Inferior parietal cortex (tissue), 1 donor: ENCODE data around the gene IL13RA1.
"Not testable (repeated sequence)": the region's sequence is repeated elsewhere in the genome, so short reads cannot be mapped to it uniquely, and the experiment has no call there.

Experiments
- DNase-seq: peaks from one replicate; pipeline ENCODE4 v3.0.0-alpha.2; 2016; ENCODE audit errors: extremely low spot score

IL13RA1 gene

DNA sequence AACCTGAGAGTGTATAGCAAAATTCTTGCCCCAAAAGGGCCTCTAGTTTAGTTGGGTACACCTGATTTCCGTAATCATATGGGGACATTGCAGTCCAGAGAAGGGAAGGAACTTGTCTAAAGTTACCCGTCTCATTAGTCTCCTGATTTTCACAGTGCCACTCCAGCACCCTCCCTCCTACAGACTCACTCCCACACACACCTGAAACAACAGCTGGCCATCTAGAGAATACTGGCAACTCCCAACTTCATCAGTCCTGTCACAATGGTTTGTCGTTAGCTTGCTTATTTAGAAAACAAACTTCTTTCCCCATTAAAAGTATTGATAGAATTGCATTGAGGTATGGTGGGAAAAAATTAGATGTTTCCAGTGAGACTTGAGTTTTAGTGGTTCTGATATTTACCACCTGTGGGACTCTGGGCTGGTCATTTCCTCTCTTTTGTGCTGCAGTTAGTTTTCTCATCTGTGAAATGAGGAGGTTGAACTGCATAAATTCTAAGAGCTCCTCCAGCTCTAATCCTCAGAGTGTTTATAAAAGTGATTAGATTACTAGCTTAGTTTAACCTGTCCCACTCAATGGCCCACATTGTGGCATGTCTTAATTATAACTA lies 1.7 kb downstream of the IL13RA1 start:
- no peak for DNase-seq

DNA sequence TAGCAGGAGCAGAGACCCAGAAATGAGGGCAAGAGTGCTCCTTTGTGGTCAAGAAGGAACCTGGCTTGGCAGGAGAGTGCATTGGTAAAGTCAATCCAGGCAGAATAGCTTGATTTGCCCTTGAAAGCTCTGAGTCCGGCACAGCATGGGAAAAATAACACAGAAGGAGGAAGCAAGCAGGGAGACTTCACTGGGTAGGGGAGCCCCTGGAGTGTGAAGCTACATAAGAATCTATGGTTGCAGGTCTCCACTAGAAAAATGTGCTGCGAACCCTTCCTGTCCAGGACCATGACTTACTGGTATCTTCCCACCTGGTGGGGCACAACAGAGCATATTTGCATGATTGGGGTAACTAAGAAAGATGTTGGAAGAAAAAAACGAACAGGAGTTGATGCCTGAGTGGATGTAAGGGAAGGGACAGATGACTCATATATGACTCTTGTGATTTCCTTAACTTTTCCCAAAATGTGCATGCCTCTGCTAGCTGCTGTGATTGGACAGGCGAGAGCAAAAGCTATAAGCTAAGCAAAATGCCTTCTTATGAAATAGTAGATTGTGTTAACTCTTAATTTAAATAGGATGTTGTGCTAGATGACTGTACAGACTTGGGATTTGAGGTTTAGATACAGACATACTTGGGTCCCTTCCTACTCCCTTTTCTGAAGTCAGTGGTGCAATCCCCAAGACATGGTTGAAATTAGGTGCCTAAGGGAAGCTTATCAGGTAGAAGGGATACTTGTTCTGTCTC lies 3.3 kb downstream of the IL13RA1 start:
- DNase-seq = no peak

- DNase-seq = not testable (repeated sequence)
These were observed 5.1 kb downstream of the IL13RA1 start for GRCh38 chrX:118732551-118732950.

- DNase-seq = no peak
These were observed 7.5 kb downstream of the IL13RA1 start for GRCh38 chrX:118734909-118735308.

DNA sequence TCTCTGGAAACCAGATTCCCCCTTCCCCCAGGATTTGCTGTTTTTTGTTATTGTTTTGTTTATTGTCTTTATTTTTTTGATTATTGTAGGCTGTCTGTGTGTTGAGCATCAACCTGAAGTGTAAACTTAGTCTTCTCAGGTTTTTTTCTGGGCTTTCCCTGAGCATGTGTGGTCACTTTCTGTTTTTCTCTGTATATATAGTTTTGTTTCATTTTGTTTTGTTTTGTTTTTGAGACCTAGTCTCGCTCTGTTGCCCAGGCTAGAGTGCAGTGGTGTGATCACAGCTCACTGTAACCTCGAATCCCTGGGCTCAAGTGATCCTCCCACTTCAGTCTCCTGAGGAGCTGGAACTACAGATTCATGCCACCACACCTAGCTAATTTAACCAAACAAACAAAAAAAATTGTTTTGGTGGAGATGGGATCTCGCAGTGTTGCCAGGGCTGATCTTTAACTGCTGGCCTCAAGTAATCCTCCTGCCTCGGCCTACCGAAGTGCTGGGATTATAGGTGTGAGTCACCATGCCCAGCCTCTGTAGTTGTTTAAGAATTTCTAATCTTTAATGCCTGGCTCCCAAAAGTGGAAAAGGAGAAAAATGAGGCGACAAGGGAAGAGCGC lies 9.1 kb downstream of the IL13RA1 start:
- no peak for DNase-seq

DNA sequence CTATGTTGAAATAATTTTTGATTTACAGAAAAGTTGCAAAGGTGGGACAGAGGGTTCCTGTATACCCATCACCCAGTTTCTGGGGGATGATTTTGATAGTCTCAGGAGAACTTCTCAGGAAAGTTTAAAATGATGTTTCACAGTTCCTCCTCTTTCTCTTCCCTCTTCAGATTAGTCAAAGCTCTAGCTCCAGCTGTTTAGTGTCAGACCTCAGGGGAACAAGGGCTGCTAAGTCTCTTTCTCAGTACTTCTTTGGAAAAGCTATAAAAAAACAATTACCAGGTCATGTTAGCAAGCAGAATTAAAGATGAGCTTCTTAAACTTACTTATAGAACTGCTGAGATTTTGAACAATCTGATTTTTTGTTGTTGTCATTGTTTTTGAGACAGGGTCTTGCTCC lies 12.2 kb downstream of the IL13RA1 start:
- no peak for DNase-seq

- no peak for DNase-seq
These were observed 13.0 kb downstream of the IL13RA1 start for GRCh38 chrX:118740276-118740889.

- no peak for DNase-seq
These were observed 14.8 kb downstream of the IL13RA1 start for GRCh38 chrX:118742176-118742575.

DNA sequence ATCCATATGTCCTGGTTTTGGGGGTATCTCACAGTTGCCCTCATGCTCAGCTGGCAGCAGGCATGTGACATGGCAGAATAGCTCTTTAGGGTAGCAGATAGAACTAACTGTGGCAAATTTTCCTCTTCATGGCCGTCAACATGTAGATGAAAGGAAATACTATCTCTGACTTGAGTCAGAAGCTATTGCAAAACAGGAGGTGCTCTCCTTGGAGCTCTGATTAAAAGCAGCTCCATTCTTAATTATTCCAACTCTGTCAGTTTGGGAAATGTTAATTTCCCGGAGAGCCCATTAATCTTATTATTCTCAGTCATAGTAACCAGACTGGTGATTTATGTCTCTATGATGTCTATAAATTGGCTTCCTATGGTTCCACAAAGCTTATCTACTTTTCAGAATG lies 18.2 kb downstream of the IL13RA1 start:
- no peak for DNase-seq

DNA sequence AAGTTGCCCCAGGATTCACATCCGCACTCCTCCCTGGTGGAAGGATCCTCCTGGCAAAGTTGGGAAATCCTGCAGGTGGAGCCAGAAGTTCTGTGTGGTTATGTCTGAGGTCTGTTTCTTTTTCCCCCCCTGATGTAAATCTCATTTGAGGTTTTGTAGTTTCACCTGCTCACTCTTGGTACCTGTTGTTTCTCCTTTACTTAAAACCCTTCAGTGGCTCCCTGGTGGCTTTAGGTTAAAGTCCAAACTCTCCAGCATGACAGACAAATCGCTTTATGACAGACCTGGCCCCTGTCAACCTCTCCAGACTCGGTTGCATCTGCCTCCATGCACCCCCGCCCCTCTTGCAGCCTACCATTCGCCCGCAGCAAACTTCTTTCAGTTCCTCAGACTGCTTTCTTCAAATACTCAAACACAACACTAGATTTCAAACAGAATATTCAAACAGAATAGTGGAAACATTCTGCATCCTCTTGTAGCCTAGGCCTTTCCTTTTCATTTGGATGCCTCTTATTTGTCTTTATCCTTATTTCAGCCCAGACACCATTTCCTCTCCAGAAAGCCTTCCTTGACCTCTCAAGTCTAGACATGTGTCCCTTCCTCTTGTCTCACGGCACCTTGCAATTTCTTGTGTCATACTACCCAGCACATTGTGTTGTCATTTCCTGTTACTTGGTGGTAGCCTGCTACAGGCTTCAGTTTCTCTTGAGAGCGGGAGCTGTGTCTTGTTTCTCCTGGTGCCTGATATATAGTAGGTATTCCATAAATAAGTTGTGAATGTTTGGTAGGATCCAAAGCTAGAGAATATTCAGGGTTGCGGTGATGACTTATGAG lies 24.8 kb downstream of the IL13RA1 start:
- DNase-seq = no peak

- no peak for DNase-seq
These were observed 28.2 kb downstream of the IL13RA1 start for GRCh38 chrX:118755633-118756032.

DNA sequence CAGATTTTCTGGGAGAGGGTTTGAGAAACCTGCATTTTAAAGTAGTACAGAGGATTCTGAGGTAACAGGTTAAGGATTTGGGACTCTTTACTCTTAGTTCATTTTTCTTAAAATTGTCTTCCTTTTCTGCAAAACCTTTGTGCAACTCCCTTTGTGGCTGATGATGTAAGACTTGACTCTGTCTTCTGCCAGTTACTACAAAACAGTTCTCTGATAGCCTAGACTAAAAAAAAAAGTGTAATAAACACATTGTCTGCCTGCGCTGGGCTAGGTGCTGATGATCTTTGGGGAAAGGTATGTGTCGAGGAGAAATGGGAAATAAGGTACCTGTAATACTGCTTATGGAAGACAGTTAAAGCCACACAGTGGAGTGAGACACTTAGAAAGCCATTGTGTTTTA lies 28.7 kb downstream of the IL13RA1 start:
- no peak for DNase-seq

DNA sequence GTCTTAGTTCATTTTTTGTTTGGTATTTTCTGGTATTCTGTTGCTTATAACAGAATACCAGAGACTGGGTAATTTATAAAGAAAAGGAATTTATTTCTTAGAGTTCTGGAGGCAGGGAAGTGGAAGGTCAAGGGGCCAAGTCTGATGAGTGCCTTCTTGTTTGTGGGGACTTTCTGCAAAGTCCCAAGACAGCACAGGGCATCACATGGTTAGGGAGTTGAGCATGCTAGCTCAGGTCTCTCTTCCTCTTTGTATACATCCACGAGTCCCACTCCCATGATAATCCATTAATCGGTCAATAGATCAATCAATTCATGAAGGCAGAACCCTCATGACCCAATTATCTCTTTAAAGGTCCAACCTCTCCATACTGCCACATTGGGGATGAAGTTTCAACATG lies 31.1 kb downstream of the IL13RA1 start:
- no peak for DNase-seq

- no peak for DNase-seq
These were observed 32.6 kb downstream of the IL13RA1 start for GRCh38 chrX:118760025-118760424.

DNA sequence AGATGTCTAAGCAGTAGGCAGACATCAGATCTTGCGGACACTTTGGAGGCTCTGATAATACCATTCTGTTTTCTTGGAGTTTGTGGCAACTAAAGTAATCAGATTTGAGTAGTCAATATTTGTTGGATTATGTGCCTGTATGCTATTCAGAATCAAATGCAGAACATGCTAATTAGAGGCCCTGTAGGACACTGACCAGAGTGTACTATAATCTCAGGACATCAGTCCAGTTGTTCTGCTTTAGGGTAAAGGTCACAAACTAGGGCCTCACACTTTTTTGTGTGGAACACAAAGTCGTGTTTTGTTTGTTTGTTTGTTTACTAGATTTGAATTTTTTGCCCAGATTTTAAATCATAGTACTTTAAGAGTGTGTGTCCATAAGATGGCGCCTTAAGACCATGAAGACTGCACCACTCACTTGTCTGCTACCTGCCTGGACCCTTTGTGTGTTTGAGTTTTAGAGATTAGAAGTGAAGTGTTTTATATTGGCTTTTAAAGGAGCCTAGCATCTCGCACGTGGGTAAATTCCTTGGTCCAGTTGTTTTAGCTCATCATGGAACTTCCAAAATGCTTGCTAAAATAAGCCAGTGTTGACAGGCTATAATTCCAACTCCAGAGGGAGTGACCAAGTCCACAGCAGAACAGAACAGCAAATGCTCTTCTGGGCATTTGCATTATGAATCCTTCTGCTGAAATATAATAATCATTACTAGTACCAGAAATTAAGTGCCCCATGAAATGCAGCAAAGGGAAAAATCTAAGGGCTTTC lies 34.7 kb downstream of the IL13RA1 start:
- DNase-seq = no peak

DNA sequence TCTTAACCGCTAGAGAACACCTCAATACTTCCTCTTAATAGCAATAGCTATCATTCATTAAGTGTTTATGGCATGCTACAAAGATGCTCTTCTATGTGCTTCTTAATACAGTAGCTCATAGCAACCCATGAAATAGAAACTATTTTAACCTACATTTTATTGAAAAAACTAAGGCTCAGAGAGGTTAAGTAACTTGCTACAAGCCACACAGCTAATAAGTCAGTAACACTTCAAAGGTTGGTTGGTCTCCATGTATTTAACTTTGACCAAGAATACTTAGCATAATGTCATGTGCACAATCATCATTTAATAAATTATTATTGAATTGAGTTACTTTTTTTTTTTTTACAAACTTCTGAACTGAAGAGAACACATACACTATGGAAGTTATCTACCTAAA lies 36.1 kb downstream of the IL13RA1 start:
- no peak for DNase-seq

DNA sequence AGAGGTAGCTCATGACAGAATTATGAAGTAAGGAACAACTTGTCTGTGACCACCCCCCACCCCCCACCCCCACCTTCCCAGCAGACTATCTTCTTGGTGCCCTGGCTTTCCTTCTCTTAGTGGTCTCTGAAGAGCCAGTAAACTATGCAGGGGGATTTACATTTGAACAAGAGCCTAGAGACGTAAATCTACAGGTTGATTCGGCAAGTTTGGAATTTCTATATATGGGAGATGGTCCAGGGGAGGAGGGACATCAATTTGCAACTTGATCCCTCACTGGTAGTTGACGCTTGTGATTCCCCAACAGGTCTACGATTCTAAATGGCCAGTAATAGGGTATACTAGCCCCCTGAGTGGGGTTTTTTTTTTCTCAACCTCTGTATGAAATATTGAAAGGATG lies 36.7 kb downstream of the IL13RA1 start:
- no peak for DNase-seq

DNA sequence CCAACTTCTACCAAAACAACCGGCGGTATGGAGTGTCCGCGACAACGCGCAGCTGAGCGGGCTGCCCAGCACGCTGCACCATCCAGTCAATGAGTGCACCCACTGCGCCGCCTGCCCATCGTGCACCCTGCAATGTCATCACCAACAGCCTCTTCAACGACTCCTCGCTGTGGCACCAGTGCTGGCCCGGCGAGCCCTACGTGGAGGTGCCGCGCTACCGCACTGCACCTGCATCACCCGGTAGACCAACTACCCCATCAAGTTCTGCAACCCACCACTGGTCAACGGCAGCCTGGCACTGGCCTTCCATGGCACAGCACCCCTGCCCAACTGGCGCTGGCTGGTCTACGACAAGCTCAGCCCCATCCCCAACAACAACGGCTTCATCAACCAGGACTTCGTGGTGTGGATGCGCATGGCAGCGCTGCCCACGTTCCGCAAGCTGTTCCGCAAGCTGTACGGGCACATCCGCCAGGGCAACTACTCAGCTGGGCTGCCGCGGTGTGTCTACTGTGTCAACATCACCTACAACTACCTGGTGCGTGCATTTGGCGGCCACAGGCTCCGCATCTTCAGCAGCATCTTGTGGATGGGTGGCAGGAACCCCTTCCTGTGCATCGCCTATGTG lies 42.8 kb downstream of the IL13RA1 start:
- no peak for DNase-seq

- no peak for DNase-seq
These were observed 44.6 kb downstream of the IL13RA1 start for GRCh38 chrX:118772051-118772450.

DNA sequence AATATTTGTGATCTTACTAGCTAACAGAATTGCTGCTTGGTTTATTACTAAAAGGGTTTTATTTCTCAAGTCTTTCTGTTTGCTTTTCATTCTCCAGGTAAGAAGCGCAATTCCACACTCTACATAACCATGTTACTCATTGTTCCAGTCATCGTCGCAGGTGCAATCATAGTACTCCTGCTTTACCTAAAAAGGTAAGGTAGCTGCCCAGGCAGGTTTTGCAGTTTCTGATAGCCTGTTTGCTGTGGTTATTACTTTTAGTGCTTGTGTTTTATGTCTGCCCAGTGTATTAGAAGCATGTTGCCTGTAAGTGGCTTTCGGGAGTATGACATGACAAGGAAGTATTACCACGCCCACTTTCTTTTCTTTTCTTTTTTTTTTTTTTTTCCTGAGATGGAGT lies 46.4 kb downstream of the IL13RA1 start:
- no peak for DNase-seq

DNA sequence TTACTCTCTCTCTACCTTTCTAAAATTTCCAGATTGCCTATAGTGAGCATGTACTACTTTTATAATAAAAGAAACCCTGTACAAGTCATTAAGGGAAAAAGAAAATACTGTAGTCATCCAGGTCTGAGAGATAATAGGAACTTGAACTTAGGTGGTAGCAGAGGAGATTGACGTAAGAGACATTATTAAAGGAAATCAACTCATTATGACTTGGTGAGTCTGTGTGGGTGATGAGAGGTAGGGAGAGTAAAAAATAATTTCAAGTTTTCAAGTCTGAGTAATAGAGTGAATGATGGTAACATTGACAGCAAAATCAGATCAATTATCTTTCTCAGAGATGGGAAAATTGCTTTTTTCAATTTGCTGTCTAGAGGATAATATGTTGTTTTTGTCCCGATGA lies 52.2 kb downstream of the IL13RA1 start:
- no peak for DNase-seq
